ENCODE results near the gene BPIFB3.

BPIFB3 gene

GRCh38 chr20:33064572-33065287 is 11.0 kb downstream of the BPIFB3 start:
- no peak for DNase-seq

DNA sequence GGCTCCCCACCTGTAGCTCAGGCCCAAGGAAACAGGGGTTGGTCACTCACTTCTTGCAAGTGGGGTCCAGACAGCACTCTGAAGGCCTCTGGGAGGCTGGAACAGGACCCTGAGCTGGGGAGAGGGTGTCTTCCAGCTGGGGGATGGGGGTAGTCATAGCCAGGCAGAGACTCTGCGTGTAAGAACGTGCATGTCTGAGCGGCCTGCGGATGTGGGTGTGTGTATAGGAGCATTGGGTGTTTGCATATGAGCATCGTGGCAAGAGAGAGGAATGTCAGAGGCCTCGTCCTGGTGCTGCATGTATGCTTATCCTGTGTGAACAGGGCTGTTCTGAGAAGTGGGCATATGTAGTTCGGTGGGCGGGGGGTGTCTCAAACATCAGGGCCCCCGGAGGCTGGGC is 12.1 kb downstream of the BPIFB3 start:
- DNase-seq = no peak

DNA sequence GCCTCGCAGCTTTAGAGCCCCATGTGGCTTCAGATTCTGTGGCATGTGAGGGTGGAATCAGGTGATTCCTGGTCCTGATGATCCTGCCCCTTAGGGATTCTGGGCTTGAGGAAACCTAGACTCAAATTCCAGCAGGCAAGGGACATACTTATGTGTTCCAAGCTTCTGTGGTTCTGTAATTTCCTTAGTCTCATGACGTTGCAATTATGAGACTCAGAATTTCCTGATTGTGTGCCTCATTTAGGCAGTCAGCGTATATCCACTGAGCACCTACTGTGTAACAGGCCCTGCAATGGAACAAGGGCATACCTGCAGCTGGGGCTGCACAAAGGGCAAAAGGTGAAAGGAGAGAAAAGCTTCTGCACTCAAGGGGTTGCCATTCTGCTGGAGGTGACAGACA is 14.1 kb downstream of the BPIFB3 start:
- DNase-seq = no peak

DNA sequence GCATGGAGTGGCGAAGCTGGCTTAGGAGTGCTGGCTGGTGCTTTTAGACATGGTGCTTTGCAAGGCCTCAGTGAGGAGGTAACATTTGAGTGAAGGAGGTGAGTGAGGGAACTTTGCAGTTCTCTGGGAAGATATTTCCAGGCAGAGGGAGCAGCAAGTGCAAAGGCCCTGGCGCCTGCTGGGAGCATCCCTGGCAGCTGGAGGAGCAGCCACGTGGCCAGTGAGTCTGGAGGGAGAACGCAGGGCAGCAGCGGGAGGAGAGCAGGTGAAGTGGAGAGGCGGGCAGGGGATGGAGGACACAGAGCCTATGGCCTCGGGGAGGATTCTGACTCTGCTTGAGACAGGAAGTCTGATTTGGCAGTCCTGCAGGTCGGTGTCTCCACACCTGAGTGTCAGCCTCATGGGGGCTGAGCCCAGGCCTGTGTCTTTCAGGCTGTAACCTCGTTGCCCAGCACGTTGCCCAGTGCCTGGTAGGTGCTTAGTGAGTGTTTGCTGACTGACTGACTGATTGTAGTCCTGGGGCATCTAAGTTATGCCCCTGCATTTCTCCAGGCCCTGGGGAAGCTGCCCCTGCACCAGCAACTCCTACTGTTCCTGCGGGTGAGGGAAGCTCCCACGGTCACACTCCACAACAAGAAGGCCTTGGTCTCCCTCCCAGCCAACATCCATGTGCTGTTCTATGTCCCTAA is 14.7 kb downstream of the BPIFB3 start:
- DNase-seq = no peak

DNA sequence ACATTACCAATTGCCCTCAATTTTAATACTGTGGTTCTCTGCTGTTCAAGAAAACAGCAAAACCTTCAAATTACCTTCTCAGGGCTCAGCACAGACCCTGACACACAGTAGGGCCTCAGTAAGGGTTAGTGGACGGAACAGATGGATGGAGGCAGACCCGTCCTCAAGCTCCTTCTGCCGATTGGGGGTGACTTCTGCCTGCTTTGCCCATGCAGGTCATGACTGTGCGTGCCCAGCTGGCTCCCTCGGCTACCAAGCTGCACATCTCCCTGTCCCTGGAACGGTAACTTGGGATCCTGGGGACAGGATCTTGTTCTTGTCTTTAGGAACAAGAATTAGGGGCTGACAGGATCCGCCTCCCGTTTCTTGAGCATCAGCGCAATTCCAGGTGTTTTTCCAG is 16.0 kb downstream of the BPIFB3 start:
- no peak for DNase-seq

DNA sequence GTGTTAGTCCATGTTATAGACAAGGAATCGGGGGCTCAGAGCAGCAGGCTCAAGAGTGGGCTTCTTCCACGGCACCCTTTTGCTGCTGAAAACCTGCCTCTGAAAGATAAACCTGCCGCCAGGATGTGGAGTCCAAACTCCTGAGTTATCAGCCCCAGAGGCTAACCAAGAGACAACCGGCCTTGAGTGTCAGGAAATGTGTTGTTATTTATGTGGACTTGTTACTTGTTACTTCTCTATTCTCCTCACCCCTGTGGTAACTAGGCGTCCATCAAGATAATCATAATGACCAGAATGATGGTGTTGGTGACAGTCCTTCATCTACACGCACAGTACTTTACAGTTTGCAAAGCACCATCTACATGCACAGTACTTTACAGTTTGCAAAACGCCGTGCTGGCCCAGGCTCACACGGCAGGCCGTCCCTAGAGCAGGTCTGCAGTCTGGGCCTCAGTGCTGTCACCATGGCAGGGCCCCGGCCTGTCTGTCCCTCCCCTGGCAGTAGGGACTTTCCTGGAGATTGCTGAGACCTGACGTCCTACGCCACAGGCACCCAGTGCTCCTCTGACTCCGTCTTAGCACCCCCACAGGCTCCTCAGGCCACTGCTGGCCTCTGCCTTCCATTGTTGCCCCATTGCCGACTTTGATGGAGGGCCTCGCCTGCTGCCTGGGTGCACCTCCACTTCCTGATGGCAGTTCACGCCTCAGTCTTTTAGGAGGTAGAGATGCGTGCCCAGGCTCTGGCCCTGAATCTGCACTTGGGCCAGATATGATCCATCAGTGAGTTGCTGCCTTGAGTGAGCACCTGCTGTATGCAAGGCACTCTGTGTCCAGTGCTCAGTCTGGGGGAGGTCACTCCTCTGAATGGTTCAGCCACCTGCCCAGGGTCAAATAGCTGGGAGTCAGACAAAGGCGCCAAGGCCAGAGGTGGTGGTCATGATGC is 16.7 kb downstream of the BPIFB3 start:
- DNase-seq = no peak

- no peak for DNase-seq
Measured at GRCh38 chr20:33071198-33071597, 17.5 kb downstream of the BPIFB3 start.

DNA sequence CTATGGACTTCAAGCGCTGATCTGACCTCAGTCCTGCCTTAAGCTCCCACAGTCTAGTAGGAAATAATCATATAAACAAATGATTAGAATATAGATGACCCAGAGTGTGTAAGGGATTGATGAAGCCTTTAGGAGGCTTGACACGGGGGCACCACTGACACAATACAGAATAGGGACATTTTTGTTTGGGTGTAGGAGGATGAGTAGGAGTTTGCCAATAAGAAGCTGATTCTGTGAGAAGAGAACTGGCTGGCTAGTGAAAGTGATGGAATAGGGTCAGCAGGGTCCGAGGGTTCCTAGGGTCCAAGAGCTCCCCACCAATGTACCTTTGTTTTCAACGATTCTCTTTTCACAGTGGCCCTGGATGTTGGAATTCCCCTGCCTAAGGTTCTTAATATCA is 18.7 kb downstream of the BPIFB3 start:
- DNase-seq = no peak

DNA sequence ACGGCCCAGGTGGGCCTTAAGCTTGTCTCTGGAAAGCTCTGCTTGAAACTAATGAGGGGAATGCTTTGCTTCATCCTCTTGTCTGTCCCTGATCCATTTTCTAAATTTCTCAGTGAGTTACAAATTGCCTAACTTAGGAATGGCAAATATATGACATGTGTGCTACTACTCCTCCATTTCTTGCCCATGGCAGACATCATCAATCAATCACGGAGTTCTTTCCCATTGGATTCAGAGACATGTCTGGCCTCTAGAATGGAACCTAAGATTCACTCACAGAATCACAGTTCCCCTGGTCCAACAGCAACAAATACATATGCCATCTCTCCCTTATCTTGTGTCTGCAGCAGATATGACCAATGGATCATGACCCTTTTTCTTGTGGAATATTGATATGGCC is 19.1 kb downstream of the BPIFB3 start:
- no peak for DNase-seq

DNA sequence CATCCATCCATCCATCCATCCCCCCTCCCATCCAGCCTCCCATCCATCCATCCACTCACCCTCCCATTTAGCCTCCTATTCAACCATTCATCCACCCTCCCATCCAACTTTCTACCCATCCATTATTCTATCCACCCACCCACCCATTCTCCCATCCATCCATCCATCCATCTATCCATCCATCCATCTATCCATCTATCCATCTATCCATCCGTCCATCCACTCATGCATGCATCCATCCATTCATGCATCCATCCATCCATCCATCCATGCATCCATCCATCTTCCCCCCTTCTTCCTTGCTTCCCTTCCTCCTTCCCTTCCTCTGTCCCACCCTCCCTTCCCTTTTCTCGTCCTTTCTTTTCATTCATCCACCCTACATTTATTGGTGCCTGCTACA is 21.0 kb downstream of the BPIFB3 start:
- DNase-seq = no peak

DNA sequence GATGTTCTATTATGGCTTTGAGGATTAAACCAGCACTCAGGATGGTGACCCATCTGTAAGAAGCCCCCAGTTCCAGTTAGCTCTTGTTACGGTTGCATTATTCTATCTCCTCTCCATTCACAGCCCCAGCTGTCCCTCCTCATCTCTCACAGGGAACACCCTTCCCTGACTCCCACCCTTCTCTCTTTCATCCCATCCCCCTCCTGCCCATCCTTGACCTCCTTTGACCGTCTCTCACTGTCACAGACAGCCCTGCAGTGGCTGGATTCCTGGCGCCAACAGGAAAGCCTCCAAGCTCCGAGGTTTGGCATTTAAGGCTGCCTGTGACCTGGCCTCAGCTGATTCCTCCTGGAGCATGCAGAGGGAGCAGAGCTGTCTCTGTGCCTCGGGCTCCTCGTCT is 21.6 kb downstream of the BPIFB3 start:
- no peak for DNase-seq

- DNase-seq = no peak
Measured at GRCh38 chr20:33076662-33077372, 23.1 kb downstream of the BPIFB3 start.

- DNase-seq = no peak
Measured at GRCh38 chr20:33079259-33079658, 25.6 kb downstream of the BPIFB3 start, which contains the start of gene BPIFB4. TSS of gene BPIFB4 (plus strand) at chr20:33079643. CDS start at chr20:33081527, 1,884 bp downstream.

DNA sequence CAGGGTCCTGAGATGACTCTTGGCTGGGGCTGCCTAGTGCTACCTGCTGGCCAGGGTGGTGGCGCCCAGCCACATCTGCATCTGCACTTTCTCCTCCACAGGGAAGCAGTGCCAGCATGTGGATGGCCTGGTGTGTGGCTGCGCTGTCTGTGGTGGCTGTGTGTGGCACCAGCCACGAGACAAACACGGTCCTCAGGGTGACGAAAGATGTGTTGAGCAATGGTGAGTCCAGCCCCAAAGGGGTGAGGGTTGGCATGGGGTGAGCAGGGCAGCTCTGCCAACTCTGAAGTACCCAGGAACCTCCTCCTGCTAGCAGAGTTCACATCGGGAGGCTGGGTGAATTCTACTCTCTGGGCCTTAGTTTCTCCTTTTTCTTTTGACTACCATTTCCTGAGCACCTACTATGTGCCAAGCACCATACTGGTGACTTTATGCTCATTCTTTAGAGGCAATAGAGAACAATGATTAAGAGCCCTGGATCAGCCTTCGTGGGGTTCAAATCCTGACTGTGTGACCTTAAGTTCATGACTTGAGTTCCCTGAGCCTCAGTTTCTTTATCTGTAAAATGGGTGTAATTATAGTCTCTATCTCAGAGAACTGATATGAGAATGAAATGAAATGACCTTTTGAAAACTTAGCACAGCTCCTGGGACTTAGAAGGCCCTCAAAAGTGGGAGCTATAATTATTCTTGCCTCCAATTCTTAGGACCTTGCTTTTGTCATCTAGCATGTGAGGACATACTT is 27.9 kb downstream of the BPIFB3 start:
- DNase-seq = no peak

- DNase-seq = no peak
Measured at GRCh38 chr20:33082546-33082945, 28.8 kb downstream of the BPIFB3 start.

DNA sequence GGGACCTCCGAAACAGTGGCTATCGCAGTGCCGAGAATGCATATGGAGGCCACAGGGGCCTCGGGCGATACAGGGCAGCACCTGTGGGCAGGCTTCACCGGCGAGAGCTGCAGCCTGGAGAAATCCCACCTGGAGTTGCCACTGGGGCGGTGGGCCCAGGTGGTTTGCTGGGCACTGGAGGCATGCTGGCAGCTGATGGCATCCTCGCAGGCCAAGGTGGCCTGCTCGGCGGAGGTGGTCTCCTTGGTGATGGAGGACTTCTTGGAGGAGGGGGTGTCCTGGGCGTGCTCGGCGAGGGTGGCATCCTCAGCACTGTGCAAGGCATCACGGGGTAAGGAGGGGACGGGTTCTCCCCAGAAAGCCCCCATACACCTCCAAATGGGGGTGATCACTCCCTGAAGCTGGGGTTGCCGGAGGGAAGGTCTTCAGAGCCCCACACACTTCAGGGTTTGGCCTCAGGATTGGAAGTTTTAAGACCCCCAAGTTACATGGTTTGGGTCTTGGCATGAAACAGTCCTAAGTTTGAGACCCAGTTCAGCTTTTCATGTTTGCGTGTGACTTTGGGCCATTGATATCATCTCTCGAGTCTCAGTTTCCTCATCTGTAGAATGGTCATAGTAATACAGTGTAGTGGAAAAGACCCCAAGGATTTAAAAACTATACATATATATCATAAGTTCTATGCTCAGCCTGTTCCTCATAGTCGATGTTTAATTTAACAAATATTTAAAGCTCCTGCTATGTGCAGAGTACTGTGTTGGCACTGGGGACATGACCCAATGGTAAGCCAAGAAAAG is 30.0 kb downstream of the BPIFB3 start:
- DNase-seq = no peak

DNA sequence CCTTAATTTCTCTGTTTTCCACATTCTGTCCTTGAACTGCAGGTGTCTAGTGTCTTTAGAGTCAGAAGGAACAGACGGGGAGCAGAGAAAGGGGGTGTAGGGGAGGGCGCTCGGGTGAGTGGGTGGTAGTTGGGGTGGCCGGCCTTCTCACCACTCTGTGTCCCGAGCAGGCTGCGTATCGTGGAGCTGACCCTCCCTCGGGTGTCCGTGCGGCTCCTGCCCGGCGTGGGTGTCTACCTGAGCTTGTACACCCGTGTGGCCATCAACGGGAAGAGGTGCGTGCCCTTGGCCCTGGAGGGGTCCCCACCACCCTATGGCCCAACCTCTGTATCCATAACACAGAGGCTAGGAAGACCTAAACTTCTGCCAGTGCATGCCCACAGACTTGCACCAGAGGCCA is 31.0 kb downstream of the BPIFB3 start:
- DNase-seq = no peak

DNA sequence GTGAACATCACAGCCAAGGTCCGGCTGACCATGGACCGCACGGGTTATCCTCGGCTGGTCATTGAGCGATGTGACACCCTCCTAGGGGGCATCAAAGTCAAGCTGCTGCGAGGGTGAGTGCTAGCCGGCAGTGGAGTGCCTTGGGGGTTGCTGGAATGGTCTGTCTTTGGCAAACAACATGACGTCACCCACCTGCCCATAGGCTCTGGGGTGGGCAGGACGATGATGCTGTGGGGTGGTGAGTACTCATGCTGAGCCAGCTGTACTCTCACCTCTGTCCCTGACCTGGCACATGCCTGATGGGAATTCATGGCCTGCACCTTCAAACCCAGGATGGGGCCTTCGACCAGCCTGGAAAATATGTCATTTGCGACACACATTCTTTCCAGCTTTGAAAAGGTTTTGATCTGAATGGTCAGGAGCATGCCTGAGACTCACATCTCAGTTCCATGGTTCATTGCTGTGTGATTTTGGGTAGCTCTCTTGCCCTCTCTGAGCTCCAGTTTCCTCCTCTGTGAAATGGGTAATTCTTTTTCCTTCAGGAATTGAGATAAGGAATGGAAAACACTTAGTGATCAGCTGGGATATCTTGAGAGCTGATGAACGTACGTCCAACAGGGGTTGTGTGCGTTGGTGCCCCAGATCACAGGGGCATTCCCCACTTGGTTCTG is 32.5 kb downstream of the BPIFB3 start:
- DNase-seq = no peak

DNA sequence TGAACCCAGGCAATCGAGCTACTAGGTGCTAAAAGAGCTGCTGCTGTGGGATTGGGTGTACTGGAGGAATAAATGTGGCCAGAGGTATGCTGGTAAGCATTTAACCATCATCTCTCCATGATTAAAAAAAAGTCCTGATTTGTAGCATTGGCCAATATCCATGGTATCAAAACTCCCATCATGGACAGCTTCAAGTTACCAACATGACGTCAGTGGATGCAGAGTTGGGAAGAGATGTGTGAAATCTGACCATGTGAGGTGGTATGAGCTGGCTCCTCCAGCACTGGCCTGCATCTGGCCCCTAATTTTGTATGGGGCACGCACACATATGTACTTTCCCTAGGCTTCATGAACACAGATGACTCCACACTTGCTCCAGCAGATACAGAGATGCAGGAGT is 37.4 kb downstream of the BPIFB3 start:
- DNase-seq = no peak

DNA sequence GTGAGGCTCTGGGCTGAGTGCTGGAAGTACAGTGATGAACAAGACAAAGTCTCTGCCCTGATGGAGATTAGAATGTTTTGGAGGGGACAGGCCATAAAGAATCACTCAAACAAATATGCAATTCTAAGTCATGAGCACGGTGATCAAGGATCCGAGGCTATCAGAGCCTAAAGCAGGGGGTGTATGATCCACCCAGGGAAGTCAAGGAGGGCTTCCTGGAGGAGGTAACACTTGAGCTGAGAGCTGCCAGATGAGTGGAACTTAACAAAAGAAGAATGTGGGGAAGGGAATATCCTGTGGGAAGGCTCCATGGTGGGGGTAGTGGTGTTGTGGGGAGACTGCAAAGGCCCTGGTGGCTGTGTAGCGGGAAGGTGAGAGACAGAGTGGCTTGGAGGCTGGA is 38.0 kb downstream of the BPIFB3 start:
- no peak for DNase-seq

DNA sequence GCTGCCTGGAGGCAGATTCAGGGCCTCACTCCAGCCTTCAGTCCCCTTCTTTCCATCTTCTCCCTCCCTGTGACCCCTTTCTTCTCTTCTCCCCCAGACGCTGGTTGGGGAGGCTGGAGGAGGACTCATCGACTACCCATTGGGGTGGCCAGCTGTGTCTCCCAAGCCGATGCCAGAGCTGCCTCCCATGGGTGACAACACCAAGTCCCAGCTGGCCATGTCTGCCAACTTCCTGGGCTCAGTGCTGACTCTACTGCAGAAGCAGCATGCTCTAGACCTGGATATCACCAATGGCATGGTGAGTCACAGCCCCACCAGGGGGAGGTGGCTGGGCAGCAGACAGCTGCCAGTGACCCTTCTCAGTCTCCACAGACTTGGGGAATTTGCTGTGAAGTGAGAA is 38.7 kb downstream of the BPIFB3 start:
- no peak for DNase-seq
